Ovary (tissue), 3 donors: ENCODE data around the gene BLOC1S4.
A peak's percentile ranks its signal among the peaks of the same experiment; 100 is the strongest.

Experiments used
- CTCF ChIP-seq, 3 donors: fragments of 450-650 bp in 2 of 3; fragments of 200-600 bp in 1 of 3; IDR thresholded peaks; one replicate each; pipeline versions ENCODE4 v1.5.1 to v1.8.0; 2016 to 2022; ENCODE audit warnings: antibody characterized with exemption in 3 of 3, mild to moderate bottlenecking in 1 of 3
- EP300 ChIP-seq: sonication (generic); formaldehyde crosslinking; IDR thresholded peaks from one replicate; pipeline ENCODE4 v1.6.1; 2017; ENCODE audit warnings: antibody characterized with exemption
- donor health status: DM: no; HTN: no; CAD: no.

- peak in 2 of 3 donors; percentile 35 to 53 for TF ChIP-seq CTCF (IDR thresholded peaks at IDR 0.05)
- TF ChIP-seq EP300 = no peak
Measured at GRCh38 chr4:6716018-6716911, at the start of gene BLOC1S4.
